BJ (cell line): Measurements from ENCODE around the gene SCN4A. TPM values are rescaled to one million over a fixed set of nuclear protein-coding genes. Genes with fewer than 3 reads are reported as not detected.
"Not testable (repeated sequence)": the region's sequence is repeated elsewhere in the genome, so short reads cannot be mapped to it uniquely, and the experiment has no call there.

ENCODE experiments used
- CTCF ChIA-PET: fragments of 350-600 bp; formaldehyde crosslinking; extraction: SDS; loops from one replicate; lab custom pipeline; 2021; ENCODE audit warnings: antibody characterized with exemption, inconsistent platforms; lab: Yijun Ruan, JAX
- POLR2A ChIA-PET: fragments of 300-600 bp; sonication (Branson Sonifier 250); formaldehyde crosslinking; extraction: SDS; loops from one replicate; lab custom pipeline; 2021; ENCODE audit warnings: antibody characterized with exemption; lab: Charles Lee
- DNase-seq: peaks from one replicate; pipeline ENCODE4 v3.0.0-alpha.2; 2011; ENCODE audit warnings: low read depth
- H3K27me3 ChIP-seq: 2 replicates; pipeline ENCODE4 v1.6.0; 2011; ENCODE audit warnings: low read length; ENCODE audit not compliant: control insufficient read depth, insufficient read depth
- H3K36me3 ChIP-seq: 2 replicates; pipeline ENCODE4 v1.5.1; 2011; ENCODE audit warnings: low read length; ENCODE audit not compliant: control insufficient read depth, insufficient read depth
- H3K4me3 ChIP-seq: 2 replicates; pipeline ENCODE4 v1.5.1; 2011; ENCODE audit warnings: low read depth, mild to moderate bottlenecking, control low read depth, low read length
- polyA plus RNA-seq: library from polyadenylated mRNA; depleted of rRNA; stranded (reverse); fragments of >200 nt; gene quantifications from 2 replicates; pipeline ENCODE4 v1.2.3, GENCODE V29; 2011
- TF ChIP-seq, protein P1 (sequence below): IDR thresholded peaks from 2 replicates; pipeline ENCODE4 v1.5.1; 2011; ENCODE audit warnings: low read depth, mild to moderate bottlenecking, control low read depth, inconsistent platforms, low read length, moderate library complexity; ENCODE audit not compliant: insufficient read depth

Gene SCN4A
- polyA plus RNA-seq, 1 experiment = not detected

DNA sequence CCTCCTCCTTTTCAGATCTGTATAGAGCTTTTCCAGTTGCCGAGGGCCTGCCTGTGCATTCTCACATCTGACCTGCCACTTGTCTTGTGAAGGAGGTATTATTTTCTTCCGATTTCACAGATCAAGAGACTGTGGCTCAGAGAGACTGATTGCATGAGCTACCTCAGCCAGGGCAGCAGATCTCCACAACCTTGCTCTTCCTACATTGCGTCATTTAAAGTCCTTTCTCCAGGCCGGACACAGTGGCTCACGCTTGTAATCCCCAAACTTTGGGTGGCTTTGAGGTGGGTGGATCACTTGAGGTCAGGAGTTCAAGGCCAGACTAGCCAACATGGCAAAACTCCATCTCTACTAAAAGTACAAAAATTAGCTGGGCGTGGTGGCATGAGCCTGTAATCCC lies 52.7 kb downstream of the SCN4A start:
- H3K27me3 ChIP-seq, POLR2A ChIA-PET, H3K36me3 ChIP-seq, DNase-seq, H3K4me3 ChIP-seq: not testable (repeated sequence)
- CTCF ChIA-PET = interaction anchor here (0.7 to 7.5 kb wide), 38 partner anchors 9 to 228 kb away, joined by 3 to 139 read pairs (median 6); partner anchors contain the start of genes CD79B, CSHL1, ERN1 and ICAM2

DNA sequence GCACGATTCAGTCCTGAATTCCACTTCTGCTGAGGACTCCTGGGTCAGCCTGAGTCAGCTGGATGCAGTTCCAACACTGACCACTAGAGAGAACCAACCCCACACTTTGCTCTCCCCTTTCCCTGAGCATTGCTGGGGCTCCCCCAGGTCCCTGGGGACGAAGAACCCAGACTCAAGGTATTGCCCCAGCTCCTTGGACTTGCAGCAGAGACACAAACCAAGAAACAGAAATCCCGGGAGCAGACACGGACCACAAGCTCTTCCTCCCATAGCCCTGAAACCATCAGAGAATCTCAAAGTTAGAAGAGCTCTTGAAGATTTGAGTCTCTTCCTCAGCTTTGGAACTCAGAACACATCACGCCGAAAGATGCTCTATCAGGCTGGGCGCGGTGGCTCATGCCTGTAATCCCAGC lies 53.4 kb downstream of the SCN4A start:
- CTCF ChIA-PET = interaction anchor here (0.6 to 7.5 kb wide), 42 partner anchors 8 to 229 kb away, joined by 3 to 139 read pairs (median 5); partner anchors contain the start of genes CD79B, CSHL1, ERN1 and ICAM2
- H3K27me3 ChIP-seq = peaks cover 4% of the 10 kb centered on the region; the same call in 1 of the 2 replicates
- H3K36me3 ChIP-seq = no peaks in the 10 kb centered on the region
- TF ChIP-seq, protein P1, sequence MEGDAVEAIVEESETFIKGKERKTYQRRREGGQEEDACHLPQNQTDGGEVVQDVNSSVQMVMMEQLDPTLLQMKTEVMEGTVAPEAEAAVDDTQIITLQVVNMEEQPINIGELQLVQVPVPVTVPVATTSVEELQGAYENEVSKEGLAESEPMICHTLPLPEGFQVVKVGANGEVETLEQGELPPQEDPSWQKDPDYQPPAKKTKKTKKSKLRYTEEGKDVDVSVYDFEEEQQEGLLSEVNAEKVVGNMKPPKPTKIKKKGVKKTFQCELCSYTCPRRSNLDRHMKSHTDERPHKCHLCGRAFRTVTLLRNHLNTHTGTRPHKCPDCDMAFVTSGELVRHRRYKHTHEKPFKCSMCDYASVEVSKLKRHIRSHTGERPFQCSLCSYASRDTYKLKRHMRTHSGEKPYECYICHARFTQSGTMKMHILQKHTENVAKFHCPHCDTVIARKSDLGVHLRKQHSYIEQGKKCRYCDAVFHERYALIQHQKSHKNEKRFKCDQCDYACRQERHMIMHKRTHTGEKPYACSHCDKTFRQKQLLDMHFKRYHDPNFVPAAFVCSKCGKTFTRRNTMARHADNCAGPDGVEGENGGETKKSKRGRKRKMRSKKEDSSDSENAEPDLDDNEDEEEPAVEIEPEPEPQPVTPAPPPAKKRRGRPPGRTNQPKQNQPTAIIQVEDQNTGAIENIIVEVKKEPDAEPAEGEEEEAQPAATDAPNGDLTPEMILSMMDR = peak; percentile 92
- no peak for DNase-seq
- POLR2A ChIA-PET = no interaction called here
- no peak overlapping the region for H3K4me3 ChIP-seq

DNA sequence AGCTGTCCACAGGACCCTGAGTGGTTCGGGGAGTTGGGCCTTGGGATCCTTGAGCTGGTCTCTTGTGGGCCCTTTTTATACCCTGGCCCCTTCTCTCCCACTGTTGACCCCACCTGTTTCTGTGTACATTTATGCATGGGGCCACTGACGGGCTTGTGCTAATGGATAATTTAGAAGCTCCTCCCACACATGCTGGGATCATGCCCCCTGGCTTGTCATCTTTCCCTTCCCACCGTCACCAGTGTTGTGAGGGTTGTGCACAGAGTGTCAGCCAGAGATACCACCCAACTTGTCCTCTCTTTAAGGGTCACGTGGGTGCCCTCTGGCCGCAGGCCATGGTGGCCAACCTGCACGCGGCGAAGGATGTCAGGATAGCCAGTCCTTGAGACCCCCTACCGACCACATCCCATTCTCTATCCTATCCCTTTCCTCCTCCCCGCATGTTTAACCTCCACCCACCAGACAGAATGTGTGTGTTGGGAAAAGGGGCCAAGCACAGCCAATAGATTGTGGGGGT lies 53.9 kb downstream of the SCN4A start, which contains the start of gene GH1:
Gene GH1 (minus strand): TSS at position 51 of the 517 bp plus-strand sequence. CDS start 63 bp downstream, outside the sequence.
- H3K36me3 ChIP-seq, DNase-seq, H3K4me3 ChIP-seq, POLR2A ChIA-PET, H3K27me3 ChIP-seq: not testable (repeated sequence)
- CTCF ChIA-PET = interaction anchor here (0.7 to 7.5 kb wide), 37 partner anchors 8 to 229 kb away, joined by 3 to 139 read pairs (median 6); partner anchors contain the start of genes CD79B, CSHL1, ERN1 and ICAM2

DNA sequence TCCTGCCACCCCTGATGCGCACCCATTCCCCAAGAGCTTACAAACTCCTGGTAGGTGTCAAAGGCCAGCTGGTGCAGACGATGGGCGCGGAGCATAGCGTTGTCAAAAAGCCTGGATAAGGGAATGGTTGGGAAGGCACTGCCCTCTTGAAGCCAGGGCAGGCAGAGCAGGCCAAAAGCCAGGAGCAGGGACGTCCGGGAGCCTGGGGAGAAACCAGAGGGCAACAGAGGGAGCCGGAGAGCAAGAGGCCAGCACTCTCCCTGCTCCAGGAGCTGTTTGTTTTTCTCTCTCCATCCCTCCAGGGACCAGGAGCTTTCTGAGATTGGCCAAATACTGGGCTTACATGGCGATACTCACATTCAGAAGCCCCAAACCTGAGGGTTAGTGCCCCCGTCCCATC lies 54.4 kb downstream of the SCN4A start:
- TF ChIP-seq, protein P1 = 0 out of 2 replicates have a peak, but pooled peaks have one; percentile 16
- ChIA-PET POLR2A (no interaction called here), CTCF (interaction anchor here (0.6 to 7.5 kb wide), 23 partner anchors 13 to 908 kb away, joined by 3 to 139 read pairs (median 16); partner anchors contain the start of genes CD79B, ERN1, ICAM2 and PRR29)
- no peak overlapping the region for H3K4me3 ChIP-seq
- peaks cover 5% of the 10 kb centered on the region for H3K27me3 ChIP-seq
- no peaks in the 10 kb centered on the region for H3K36me3 ChIP-seq
- DNase-seq = no peak

DNA sequence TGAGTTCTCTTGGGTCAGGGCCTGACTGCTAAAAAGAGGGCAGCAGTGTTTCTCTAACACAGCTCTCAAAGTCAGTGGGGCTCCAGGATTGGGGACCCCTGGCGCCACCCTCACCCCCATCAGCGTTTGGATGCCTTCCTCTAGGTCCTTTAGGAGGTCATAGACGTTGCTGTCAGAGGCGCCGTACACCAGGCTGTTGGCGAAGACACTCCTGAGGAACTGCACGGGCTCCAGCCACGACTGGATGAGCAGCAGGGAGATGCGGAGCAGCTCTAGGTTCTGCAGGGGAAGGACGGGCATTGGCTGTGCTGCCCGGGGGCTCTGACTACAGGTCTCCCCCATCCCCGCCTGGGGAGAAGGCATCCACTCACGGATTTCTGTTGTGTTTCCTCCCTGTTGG lies 55.1 kb downstream of the SCN4A start:
- no peak for DNase-seq
- Histone ChIP-seq H3K36me3 (no peaks in the 10 kb centered on the region), H3K4me3 (no peak overlapping the region), H3K27me3 (peaks cover 6% of the 10 kb centered on the region)
- TF ChIP-seq, protein P1 = no peak
- ChIA-PET POLR2A (no interaction called here), CTCF (interaction anchor here (2.2 to 7.5 kb wide), 14 partner anchors 12 to 228 kb away, joined by 9 to 139 read pairs (median 28); partner anchors contain the start of genes CD79B, ERN1 and ICAM2)

DNA sequence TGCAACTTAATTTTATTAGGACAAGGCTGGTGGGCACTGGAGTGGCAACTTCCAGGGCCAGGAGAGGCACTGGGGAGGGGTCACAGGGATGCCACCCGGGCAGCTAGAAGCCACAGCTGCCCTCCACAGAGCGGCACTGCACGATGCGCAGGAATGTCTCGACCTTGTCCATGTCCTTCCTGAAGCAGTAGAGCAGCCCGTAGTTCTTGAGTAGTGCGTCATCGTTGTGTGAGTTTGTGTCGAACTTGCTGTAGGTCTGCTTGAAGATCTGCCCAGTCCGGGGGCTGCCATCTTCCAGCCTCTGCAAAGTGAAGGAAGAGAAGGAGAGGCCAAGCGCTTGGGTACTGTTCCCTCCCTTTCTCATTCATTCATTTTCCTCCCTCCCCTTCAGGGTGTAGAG lies 55.5 kb downstream of the SCN4A start:
- DNase-seq, H3K4me3 ChIP-seq, POLR2A ChIA-PET, H3K36me3 ChIP-seq, H3K27me3 ChIP-seq: not testable (repeated sequence)
- CTCF ChIA-PET = interaction anchor here (2.7 to 7.5 kb wide), 7 partner anchors 12 to 217 kb away, joined by 18 to 139 read pairs (median 50); partner anchors contain the start of gene ICAM2
